HepG2 (cell line): ENCODE measurements around the gene SETD3. TPM values are rescaled to one million over a fixed set of nuclear protein-coding genes. Genes with fewer than 3 reads are reported as not detected.

Experiments
- ATAC-seq: fragments of 200-7000 bp; cut with Tn5 transposase; 3 replicates; pipeline ENCODE4 v1.9.1; 2020; ENCODE audit warnings: mild to moderate bottlenecking, moderate library complexity
- BruUV-seq: library from RNA; stranded (reverse); fragments of 400-500 nt; replicated peaks from 2 replicates; lab custom pipeline; 2021; lab: Mats Ljungman, UMichigan
- CTCF ChIA-PET: fragments of 300-600 bp; formaldehyde crosslinking; extraction: SDS; loops from one replicate; lab custom pipeline; 2021; ENCODE audit warnings: low total read pairs, inconsistent platforms, low intra/inter-chr PET ratio; lab: Yijun Ruan, JAX
- POLR2A ChIA-PET: fragments of 350-600 bp; sonication (Branson Sonifier 250); formaldehyde crosslinking; loops from one replicate; lab custom pipeline; 2020; ENCODE audit warnings: antibody characterized with exemption, inconsistent platforms; lab: Yijun Ruan, JAX
- DNase-seq: peaks from one replicate; pipeline ENCODE4 v3.0.0-alpha.2; 2015; ENCODE audit warnings: low spot score
- FAIRE-seq: peaks from 3 replicates; lab custom pipeline; 2011; peaks lifted over from hg19 to GRCh38; lab: Jason Lieb, UNC
- H2AFZ ChIP-seq: one replicate; pipeline ENCODE4 v1.6.1; 2011; ENCODE audit warnings: low read length, inconsistent platforms
- H3K27ac ChIP-seq: fragments of 300-600 bp; 3 replicates; pipeline ENCODE4 v1.8.0; 2011; ENCODE audit warnings: mixed run types, mild to moderate bottlenecking, mixed read lengths, low read length, inconsistent platforms; ENCODE audit not compliant: insufficient read depth; ENCODE audit errors: extremely low read length
- H3K27me3 ChIP-seq, 2 experiments: fragments of 200-600 bp in 1 of 2; 2 replicates in 1 of 2; 3 replicates in 1 of 2; pipeline versions ENCODE4 v1.6.0 to v1.8.0; 2011; ENCODE audit warnings: low read length in 2 of 2, mild to moderate bottlenecking in 2 of 2, moderate library complexity in 2 of 2, inconsistent platforms in 1 of 2; ENCODE audit not compliant: insufficient read depth in 2 of 2, control insufficient read depth in 1 of 2
- H3K36me3 ChIP-seq, 2 experiments: fragments of 200-600 bp in 1 of 2; replicated peaks in 1 of 2; 2 replicates in 1 of 2; 3 replicates in 1 of 2; pipeline versions ENCODE4 v1.5.1 to v1.8.0; 2011; ENCODE audit warnings: low read length in 2 of 2, inconsistent platforms in 1 of 2; ENCODE audit not compliant: insufficient read depth in 2 of 2, control insufficient read depth in 1 of 2
- H3K4me1 ChIP-seq: 2 replicates; pipeline ENCODE4 v1.5.1; 2012; ENCODE audit warnings: low read length, inconsistent platforms; ENCODE audit not compliant: insufficient read depth
- H3K4me2 ChIP-seq: 2 replicates; pipeline ENCODE4 v1.6.0; 2011; ENCODE audit warnings: low read depth, low read length, inconsistent platforms
- H3K4me3 ChIP-seq, 3 experiments: fragments of 200-600 bp in 1 of 3; sonication (generic), shearing (Covaris generic) in 1 of 3; replicated peaks in 1 of 3; 2 replicates each; pipeline ENCODE4 v1.5.1; 2011 to 2016; ENCODE audit warnings: low read length in 3 of 3, inconsistent platforms in 2 of 3, low read depth in 2 of 3, mild to moderate bottlenecking in 2 of 3, control low read depth in 1 of 3, mixed read lengths in 1 of 3; ENCODE audit not compliant: insufficient read depth in 1 of 3
- H3K79me2 ChIP-seq: one replicate; pipeline ENCODE4 v1.6.1; 2011; ENCODE audit warnings: low read length, inconsistent platforms; ENCODE audit not compliant: insufficient read depth
- H3K9ac ChIP-seq: 2 replicates; pipeline ENCODE4 v1.6.0; 2011; ENCODE audit warnings: mild to moderate bottlenecking, low read depth, low read length, inconsistent platforms; ENCODE audit not compliant: insufficient read depth
- H3K9me3 ChIP-seq: 2 replicates; pipeline ENCODE4 v1.5.1; 2012; ENCODE audit warnings: mild to moderate bottlenecking, low read length
- H4K20me1 ChIP-seq: 2 replicates; pipeline ENCODE4 v1.6.0; 2011; ENCODE audit warnings: inconsistent platforms, mild to moderate bottlenecking, low read length, moderate library complexity; ENCODE audit not compliant: insufficient read depth
- ARNTL ChIP-seq: sonication (generic); formaldehyde crosslinking; IDR thresholded peaks from 2 replicates; pipeline ENCODE4 v1.4.0; 2020; ENCODE audit warnings: mild to moderate bottlenecking, missing genetic modification reagents
- FOXC1 ChIP-seq: sonication (generic); formaldehyde crosslinking; IDR thresholded peaks from 2 replicates; pipeline ENCODE4 v1.8.0; 2022; ENCODE audit warnings: mild to moderate bottlenecking, missing genetic modification reagents, borderline replicate concordance
- HHEX ChIP-seq: IDR thresholded peaks from 2 replicates; pipeline ENCODE4 v1.6.1; 2016; ENCODE audit warnings: control low read depth
- KDM2A ChIP-seq: sonication (generic); formaldehyde crosslinking; IDR thresholded peaks from 2 replicates; pipeline ENCODE4 v1.4.0; 2020; ENCODE audit warnings: low read depth, missing genetic modification reagents, borderline replicate concordance
- PTBP1 ChIP-seq: fragments of 200-400 bp; formaldehyde crosslinking; IDR thresholded peaks from 2 replicates; pipeline ENCODE4 v1.6.1; 2018; ENCODE audit warnings: low read length, low read depth; ENCODE audit not compliant: poor library complexity, severe bottlenecking
- RBM22 ChIP-seq: fragments of 200-400 bp; formaldehyde crosslinking; optimal IDR thresholded peaks from 2 replicates; pipeline ENCODE3; 2017; ENCODE audit warnings: mild to moderate bottlenecking, low read length, moderate library complexity
- SUZ12 ChIP-seq: fragments of 150-350 bp; IDR thresholded peaks from 2 replicates; pipeline ENCODE4 v1.6.1; 2014; ENCODE audit warnings: low read depth, low read length
- ZNF256 ChIP-seq: sonication (generic); formaldehyde crosslinking; conservative IDR thresholded peaks from 2 replicates; pipeline ENCODE4 v1.4.0; 2020; ENCODE audit warnings: missing genetic modification reagents
- ZNF383 ChIP-seq: sonication (generic); formaldehyde crosslinking; IDR thresholded peaks from 2 replicates; pipeline ENCODE4 v1.4.0; 2020; ENCODE audit warnings: missing genetic modification reagents, mild to moderate bottlenecking, borderline replicate concordance
- ZNF546 ChIP-seq: sonication (generic); formaldehyde crosslinking; conservative IDR thresholded peaks from 2 replicates; pipeline ENCODE4 v1.8.1; 2023; ENCODE audit warnings: mild to moderate bottlenecking, missing genetic modification reagents
- ZNF766 ChIP-seq: sonication (generic); formaldehyde crosslinking; IDR thresholded peaks from 2 replicates; pipeline ENCODE4 v1.5.0; 2020; ENCODE audit warnings: missing genetic modification reagents, borderline replicate concordance
- ZNF841 ChIP-seq: sonication (generic); formaldehyde crosslinking; IDR thresholded peaks from 2 replicates; pipeline ENCODE4 v1.8.1; 2023; ENCODE audit warnings: missing genetic modification reagents, borderline replicate concordance
- WGBS: methylation state at CpG from one replicate; pipeline ENCODE4 v1.1.6; 2017; ENCODE audit warnings: low lambda C conversion rate; 5-methylcytosine and 5-hydroxymethylcytosine counted together
- in situ Hi-C: cut with HindIII; loops from 2 replicates; pipeline ENCODE4 v1.10.0; 2017; ENCODE audit warnings: low pct_unique_long_range_greater_than_20kb; ENCODE audit not compliant: extremely low pct_ligation_motif_present
- intact Hi-C: fragments of 100-400 bp; cut with micrococcal nuclease; formaldehyde crosslinking; loops from one replicate; pipeline ENCODE4 v1.10.0; 2022; ENCODE audit not compliant: unreplicated experiment
- polyA plus RNA-seq, 8 experiments: library from polyadenylated mRNA; depleted of rRNA in 3 of 8; stranded (reverse) in 7 of 8; unstranded in 1 of 8; fragments of >200 nt; fragmentation: Illumina TruSeq in 4 of 8; extraction: Trizol in 4 of 8; gene quantifications; 2 replicates each; pipeline versions ENCODE4 v1.2.1 to v1.2.3, GENCODE V29; 2011 to 2016; ENCODE audit warnings: low read depth in 4 of 8, missing spikeins in 1 of 8, mixed read lengths in 1 of 8; ENCODE audit not compliant: insufficient read depth in 1 of 8
- total RNA-seq, 5 experiments: library from RNA; depleted of rRNA; stranded (reverse); fragments of >200 nt; fragmentation: Illumina TruSeq; extraction: Trizol; gene quantifications; 2 replicates each; pipeline ENCODE4 v1.2.3, GENCODE V29; 2016; ENCODE audit warnings: low read depth in 1 of 5
- TF ChIP-seq, protein P1 (sequence below): sonication (generic); formaldehyde crosslinking; IDR thresholded peaks from 2 replicates; pipeline ENCODE4 v1.8.0; 2022; ENCODE audit warnings: mild to moderate bottlenecking, missing genetic modification reagents, moderate library complexity
- TF ChIP-seq, protein P2 (sequence below): sonication (generic); formaldehyde crosslinking; IDR thresholded peaks from 2 replicates; pipeline ENCODE4 v1.5.1; 2020; ENCODE audit warnings: mild to moderate bottlenecking, missing genetic modification reagents, borderline replicate concordance
- TF ChIP-seq, protein P3 (sequence below): sonication (generic); formaldehyde crosslinking; IDR thresholded peaks from 2 replicates; pipeline ENCODE4 v1.8.1; 2023; ENCODE audit warnings: missing genetic modification reagents, mild to moderate bottlenecking, borderline replicate concordance

Gene SETD3
- total and polyA plus RNA-seq, 2 of the 13 experiments (the other 11 are each of a cell fraction or from before 2014, with no cell fraction given) = 30.3 to 67.1 TPM

DNA sequence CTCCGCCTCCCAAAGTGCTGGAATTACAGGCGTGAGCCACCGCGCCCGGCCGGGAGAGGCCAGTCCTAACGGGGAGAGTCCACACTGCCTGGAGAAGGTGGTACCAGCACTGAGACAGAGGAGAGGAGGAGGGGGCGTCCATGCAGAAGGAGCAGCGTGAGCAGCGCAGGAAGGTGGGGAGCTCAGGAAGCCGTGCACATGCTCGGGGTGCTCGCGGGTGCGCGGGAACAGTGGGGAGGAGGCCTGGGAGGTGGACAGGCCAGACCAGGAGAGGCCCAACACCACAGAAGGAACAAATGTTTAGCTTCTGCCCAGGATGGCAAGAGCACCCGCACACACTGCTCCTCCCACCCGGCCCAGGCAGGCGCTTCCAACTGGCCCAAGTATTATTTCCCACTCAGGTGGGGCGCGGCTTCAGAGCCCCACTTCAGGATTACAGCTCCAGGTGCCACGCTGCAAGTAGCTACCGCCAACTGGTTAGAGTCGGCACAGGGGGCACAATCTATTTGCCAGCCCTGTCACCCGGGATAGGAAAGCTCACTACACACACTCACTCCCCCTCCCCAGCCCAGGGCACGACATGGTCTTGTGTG, 127.9 kb downstream of the SETD3 start:
- no peak overlapping the region for H3K9ac ChIP-seq
- H3K27me3 ChIP-seq = peaks cover 0 to 38% of the 10 kb centered on the region in 2 experiments; a peak in 4 of 5 replicates
- H3K27ac ChIP-seq = no peak overlapping the region
- in situ Hi-C loops = no loop called here
- 0 out of 2 replicates have a peak, but pooled peaks cover 5% of the 10 kb centered on the region for H3K4me1 ChIP-seq
- H3K36me3 ChIP-seq = no peaks in the 10 kb centered on the region
- TF ChIP-seq ARNTL (CRISPR knock-in tag) = no peak
- no peak for TF ChIP-seq ZNF256 (CRISPR knock-in tag)
- TF ChIP-seq ZNF766 (CRISPR knock-in tag) = no peak
- no peak for TF ChIP-seq PTBP1
- TF ChIP-seq, protein P1, sequence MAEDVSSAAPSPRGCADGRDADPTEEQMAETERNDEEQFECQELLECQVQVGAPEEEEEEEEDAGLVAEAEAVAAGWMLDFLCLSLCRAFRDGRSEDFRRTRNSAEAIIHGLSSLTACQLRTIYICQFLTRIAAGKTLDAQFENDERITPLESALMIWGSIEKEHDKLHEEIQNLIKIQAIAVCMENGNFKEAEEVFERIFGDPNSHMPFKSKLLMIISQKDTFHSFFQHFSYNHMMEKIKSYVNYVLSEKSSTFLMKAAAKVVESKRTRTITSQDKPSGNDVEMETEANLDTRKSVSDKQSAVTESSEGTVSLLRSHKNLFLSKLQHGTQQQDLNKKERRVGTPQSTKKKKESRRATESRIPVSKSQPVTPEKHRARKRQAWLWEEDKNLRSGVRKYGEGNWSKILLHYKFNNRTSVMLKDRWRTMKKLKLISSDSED (CRISPR knock-in tag) = no peak
- no peak for TF ChIP-seq FOXC1
- TF ChIP-seq ZNF383 (CRISPR knock-in tag) = no peak
- TF ChIP-seq ZNF546 (CRISPR knock-in tag) = no peak
- TF ChIP-seq, protein P2, sequence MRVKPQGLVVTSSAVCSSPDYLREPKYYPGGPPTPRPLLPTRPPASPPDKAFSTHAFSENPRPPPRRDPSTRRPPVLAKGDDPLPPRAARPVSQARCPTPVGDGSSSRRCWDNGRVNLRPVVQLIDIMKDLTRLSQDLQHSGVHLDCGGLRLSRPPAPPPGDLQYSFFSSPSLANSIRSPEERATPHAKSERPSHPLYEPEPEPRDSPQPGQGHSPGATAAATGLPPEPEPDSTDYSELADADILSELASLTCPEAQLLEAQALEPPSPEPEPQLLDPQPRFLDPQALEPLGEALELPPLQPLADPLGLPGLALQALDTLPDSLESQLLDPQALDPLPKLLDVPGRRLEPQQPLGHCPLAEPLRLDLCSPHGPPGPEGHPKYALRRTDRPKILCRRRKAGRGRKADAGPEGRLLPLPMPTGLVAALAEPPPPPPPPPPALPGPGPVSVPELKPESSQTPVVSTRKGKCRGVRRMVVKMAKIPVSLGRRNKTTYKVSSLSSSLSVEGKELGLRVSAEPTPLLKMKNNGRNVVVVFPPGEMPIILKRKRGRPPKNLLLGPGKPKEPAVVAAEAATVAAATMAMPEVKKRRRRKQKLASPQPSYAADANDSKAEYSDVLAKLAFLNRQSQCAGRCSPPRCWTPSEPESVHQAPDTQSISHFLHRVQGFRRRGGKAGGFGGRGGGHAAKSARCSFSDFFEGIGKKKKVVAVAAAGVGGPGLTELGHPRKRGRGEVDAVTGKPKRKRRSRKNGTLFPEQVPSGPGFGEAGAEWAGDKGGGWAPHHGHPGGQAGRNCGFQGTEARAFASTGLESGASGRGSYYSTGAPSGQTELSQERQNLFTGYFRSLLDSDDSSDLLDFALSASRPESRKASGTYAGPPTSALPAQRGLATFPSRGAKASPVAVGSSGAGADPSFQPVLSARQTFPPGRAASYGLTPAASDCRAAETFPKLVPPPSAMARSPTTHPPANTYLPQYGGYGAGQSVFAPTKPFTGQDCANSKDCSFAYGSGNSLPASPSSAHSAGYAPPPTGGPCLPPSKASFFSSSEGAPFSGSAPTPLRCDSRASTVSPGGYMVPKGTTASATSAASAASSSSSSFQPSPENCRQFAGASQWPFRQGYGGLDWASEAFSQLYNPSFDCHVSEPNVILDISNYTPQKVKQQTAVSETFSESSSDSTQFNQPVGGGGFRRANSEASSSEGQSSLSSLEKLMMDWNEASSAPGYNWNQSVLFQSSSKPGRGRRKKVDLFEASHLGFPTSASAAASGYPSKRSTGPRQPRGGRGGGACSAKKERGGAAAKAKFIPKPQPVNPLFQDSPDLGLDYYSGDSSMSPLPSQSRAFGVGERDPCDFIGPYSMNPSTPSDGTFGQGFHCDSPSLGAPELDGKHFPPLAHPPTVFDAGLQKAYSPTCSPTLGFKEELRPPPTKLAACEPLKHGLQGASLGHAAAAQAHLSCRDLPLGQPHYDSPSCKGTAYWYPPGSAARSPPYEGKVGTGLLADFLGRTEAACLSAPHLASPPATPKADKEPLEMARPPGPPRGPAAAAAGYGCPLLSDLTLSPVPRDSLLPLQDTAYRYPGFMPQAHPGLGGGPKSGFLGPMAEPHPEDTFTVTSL (CRISPR knock-in tag) = no peak
- TF ChIP-seq KDM2A (CRISPR knock-in tag) = no peak
- TF ChIP-seq, protein P3, sequence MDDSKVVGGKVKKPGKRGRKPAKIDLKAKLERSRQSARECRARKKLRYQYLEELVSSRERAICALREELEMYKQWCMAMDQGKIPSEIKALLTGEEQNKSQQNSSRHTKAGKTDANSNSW (CRISPR knock-in tag) = no peak
- no peak for TF ChIP-seq SUZ12
- no peak for TF ChIP-seq RBM22
- no peak for TF ChIP-seq ZNF841
- no peak for TF ChIP-seq HHEX (CRISPR knock-in tag)
- no peaks in the 10 kb centered on the region for H4K20me1 ChIP-seq
- no TSS peak for BruUV-seq
- intact Hi-C loops = no loop called here
- ChIA-PET CTCF (no interaction called here), POLR2A (no interaction called here)
- H3K9me3 ChIP-seq = no peaks in the 10 kb centered on the region
- FAIRE-seq (no peak), ATAC-seq (no peak), DNase-seq (no peak)
- H3K4me3 ChIP-seq = no peak overlapping the region
- H2AFZ ChIP-seq = no peak overlapping the region
- WGBS = 59% methylated on average over 21 of the region's 26 CpGs
- H3K79me2 ChIP-seq = no peaks in the 10 kb centered on the region
- H3K4me2 ChIP-seq = no peak overlapping the region
